ENCODE data around the gene RAPGEF1.

Gene RAPGEF1

DNA sequence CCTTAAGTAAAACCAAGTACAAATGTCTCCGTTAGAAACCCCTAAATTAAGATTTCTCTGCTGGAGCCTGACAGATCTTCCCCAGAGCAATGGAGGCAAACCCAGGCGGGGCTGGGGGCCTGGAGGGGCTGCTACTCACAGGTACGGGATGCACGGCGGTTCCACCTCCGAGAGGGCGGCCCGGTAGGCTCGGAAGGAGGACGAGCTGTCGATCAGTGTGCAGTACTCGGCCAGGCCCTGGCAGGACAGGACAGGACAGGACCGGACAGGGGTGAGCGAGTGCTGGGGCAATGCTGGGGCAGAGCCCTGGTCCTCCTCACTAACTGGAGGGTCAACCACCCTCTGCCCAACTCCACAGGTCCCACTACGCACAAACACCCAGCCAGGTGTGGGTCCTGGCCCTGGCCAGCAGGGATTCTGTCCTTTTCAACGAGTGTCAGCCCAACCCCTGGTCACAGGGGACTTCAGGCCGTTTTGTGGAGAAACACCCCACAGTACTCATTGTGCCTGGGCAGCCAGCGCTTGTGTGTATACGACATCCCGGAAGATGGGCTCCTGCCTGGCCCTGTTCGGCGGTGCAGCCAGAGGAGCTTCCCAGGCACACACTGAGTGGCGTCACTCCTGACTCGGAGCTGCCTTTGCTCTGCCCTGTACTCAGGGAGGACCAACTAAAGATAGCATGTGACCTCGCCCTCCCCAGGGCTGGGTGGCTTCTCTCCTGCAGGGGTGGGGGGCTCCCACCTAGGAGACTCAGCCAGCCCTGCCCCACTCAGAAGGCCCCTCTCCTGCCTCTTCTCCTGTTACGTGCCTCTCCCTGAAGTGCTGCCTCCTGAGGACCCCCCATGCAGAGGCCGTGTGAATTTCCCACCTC, 157.2 kb downstream of the RAPGEF1 start:
- no peak for DNase-seq

DNA sequence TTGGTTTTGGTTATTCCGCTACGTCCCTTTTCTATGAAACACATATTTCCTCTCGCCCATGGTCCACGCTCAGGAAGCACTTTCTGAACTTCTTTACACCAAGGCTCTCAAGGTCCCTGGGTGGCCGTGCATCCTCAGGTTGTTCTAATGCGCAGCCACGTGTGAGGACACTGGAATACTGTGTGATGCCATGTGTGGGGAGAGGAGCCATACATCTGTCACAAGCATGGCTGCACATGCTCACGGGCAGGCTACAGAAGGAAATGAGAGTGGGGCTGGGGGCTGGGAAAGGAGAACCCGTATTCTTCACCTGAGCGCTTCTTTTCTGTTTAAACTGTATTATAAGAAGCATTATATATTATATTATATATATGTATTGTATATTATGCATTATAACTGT, 157.8 kb downstream of the RAPGEF1 start:
- DNase-seq, result no peak

DNA sequence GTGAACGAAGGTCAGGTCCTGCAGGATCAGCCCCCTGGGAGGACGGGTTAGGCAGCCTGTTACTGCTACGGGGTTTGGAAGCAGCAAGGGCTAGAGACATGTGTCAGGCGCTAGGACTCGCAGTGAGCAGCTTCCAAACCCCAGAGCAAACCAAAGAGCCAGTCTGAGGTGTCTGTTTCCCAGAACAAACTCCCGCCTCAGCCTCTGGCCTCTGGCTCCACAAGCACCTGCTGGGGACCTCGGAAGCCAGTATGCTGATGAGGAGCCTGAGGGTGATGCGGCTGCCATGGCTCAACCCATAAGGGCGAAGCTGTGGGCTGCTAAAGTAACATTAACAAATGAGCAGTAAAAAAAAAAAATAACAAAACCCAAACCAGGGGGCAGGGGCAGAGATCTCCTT, 159.5 kb downstream of the RAPGEF1 start:
- DNase-seq, result no peak

DNA sequence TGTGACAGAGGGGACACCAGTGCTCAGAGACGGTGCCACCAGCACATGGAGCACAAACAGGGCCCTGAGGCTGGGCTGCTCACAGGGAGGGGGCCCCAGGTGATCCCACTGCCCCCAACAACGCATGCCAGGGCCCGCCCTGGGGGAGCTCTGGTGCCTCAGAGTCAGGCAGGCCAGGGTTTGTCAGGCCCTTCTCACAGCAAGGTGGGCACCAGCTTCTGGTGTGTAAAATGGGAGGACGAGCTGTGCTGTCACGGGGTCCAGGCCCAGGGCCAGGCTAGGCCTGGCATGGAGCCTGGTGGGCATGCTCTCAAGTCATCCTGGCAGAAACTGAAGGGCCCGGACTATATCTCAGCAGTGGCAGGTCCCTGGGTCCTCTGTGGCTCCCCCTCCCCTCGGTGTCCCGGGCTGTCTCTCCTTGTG, 160.1 kb downstream of the RAPGEF1 start:
- DNase-seq, result no peak

DNA sequence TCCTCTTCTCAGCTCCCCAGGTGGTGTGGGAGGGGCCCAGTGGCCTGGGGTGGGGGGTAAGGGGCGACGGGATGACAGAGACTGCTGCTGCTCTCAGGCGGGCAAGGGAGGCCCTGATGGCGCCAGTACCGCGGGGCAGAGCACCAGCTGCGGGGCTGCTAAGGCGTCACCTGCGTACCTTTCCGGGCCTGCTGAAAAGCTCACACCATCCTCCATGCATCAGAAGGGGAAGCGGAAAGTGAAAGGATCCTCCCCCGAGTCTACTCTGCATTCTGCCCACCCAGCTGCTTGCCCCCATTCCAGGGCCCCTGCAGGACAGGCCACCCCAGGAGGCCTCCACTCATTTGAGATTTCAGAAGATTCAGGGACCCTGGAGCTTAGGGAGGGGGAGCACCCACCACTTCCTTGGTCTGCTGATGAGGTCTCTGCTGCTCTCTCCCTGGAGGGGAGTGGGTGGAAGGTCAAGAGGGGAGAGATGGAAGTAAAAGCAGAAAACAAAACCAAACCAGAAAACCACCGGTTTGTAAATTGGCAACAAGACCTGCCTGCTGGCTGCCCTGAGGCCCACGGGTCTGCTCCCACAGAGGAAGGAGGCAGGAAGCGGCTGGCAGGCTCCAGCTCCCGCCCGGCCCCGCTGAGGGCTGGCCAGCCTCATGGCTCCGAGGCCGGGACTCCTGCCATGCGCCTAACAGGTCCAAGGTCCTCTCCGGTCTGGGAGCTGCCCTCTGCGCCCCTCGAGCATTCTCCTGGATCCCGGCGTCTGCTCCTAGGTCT, 161.0 kb downstream of the RAPGEF1 start:
- no peak for DNase-seq

DNA sequence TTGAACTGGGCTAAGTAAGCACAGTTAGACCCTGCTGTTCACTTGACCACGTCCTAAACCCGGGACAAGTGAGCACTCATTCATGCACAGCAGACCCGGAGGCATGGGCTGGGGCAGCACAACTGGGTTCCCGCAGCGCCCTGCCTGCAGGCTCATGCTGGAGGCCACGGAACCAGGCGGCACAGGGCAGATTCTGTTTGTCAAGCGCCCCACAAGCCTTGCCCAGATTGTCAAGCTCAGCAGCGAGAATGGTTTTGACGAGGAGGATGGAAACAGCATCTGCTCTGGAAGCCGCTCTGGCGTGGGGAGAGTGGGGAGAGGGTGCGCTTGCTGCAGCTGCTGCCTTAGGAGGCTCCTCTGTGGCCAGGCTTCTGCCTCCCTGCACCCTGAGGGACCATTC, 161.9 kb downstream of the RAPGEF1 start:
- DNase-seq, result no peak

DNA sequence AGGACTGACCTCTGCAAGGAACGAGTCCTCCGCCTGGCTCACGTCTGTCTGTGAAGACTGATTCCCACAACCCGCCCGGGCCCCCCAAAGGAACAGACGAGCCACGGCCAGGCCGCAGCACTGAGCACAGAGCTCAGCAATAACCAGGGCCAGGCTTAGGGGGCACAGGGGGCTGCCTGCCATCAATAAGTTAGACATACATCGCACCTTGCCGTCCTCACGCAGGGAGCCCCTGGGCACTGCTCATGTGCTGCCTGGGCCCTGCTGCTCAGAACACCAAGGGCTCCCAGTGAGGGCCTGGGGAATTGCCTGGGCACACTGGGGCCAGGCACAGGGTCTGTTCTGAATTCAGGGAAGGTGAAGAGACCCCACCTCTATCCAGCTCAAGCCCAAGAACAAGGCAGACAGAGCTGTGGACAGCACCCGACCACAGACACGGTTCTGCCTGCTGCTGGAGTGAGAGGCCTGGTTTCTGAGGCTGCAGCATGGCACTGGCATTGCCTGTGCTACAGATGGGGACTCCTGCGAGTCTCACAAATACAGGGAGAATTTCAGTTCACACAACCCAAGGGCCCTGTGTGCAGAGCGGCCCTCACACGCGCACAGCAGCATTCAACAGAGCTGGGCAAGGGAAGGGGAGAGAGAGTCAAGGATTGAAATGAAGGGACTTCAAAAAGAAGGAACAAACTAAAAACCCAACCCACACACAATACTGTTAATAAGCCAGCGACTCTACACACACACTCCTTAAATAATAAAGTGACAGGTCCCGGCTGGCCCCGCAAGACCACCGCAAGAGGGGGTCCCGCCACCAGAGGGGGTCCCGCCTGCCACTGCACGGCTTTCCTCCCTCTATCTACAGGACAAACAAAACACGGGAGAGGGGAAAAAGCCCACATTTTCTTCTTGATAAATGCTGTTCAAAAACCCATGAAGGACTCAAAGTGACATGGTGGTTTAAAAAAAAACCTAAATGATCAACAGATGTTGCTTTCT, 162.6 kb downstream of the RAPGEF1 start:
- no peak for DNase-seq

DNA sequence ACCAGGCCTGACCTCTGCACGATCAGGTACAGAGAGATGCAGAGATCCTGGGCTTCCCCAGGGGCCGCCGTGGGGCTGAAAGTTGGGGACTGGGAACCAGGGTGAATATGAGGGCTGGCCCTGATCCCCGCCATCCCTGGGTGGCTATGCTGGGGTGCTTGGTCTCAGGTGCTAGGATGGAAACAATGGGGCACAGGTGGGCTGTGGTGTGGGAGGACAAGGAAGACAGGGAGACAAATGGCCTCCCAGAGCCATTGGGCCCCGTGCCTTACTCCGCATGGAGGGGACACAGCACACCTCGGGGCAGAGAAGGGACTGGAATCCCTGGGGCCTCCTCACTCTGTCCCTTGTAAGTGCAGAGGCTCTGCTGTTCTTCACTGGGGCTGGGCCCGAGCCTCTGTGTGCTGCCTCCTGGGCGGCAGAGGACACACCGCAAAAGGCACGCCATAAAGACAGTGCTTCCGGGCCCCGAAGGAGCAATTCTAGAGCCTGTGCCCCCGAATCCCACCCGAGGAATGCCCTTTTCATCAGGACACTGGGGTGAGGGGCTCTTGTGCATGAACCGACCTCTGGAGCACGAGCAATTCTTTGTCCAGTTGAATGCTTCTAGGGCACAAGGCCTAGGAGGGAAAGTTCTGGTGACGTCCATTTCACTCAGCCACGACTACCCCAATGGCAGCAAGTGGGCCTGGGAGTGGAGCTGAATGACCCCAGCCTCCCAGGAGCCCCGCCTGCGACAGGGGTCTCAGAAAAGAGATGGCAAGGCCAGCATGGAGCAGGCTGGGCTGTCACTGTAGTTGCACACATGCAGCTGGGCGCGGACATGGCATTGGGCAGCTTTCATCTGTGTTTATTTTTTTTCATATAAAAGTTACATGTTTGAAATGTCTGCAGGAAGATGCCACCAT, 163.7 kb downstream of the RAPGEF1 start:
- DNase-seq, result no peak

DNA sequence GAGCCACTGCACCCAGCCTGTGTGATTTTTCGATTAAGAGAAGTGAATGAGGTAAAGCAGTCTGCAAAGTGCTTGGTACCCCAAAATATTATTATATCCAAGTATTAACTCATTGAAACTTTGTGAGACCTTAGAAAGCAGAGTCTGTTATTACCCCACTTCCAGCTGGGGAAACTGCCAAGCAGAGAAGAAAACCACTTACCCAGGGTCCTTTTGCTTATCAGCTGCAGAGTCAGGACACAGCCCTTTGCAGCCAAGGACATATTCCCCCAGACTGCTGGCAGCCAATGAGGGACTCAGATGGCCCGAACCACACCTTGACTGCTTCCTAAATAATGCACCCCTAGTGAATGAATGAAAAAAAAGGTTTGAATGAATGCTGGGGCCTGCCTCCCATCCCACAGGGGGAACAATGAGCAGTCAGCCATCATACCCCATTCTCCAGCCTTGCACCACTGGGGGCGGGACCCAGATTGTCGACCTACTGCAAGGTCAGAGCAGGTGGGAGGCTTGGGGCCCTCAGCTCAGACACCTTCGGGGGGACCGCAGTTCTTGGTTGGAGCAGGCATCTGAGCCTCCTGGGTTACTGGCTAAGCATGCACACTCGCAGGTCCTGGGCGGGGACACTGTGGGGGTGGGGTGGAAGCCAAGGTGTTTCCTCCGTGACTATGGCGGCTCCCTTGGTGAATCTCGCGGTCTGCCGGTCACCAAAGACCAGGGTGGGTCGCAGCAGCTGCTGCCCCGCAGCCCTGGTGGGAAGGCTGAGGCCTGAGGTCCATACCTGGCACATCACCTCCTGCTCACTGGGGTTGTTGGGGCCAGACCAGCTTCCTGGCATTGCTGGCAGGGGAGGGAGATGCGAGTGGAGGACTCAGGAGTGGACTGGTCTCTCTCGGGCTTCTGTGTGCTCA, 164.9 kb downstream of the RAPGEF1 start:
- DNase-seq, result no peak

DNA sequence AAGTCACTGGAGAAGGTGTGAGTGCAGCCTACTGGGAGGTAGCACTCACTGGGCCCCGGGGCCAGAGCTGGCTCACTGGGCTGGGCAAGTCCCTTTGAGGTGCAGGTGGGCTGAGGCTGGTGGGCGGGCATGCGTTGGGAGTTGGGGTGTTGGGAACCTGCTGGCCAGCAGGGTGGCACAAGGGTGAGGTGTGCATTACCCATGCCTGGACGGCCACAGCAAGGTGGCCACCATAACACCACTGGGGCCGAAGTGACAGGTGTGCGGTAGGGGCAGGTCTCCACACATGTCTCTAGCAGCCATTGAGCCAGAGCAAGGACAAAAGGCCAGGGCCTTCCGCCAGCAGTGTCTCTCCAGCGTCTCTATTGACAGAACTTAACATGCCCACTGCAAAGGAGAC, 172.0 kb downstream of the RAPGEF1 start:
- no peak for DNase-seq

DNA sequence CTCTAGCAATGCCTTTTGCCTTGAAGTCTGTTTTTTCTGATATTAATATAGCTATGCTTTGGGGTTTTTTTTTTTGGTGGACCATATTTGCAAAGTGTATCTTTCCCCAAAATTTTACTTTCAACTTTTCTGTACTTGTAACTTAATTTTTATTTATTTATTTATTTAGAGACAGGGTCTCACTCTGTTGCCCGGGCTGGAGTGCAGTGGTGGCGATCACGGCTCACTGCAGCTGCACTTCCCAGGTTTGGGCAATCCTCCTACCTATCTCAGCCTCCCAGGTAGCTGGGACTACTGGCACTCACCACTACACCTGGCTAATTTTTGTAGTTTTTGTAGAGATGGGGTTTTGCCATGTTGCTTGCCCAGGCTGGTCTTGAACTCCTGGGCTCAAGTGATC, 173.7 kb downstream of the RAPGEF1 start:
- no peak for DNase-seq

DNA sequence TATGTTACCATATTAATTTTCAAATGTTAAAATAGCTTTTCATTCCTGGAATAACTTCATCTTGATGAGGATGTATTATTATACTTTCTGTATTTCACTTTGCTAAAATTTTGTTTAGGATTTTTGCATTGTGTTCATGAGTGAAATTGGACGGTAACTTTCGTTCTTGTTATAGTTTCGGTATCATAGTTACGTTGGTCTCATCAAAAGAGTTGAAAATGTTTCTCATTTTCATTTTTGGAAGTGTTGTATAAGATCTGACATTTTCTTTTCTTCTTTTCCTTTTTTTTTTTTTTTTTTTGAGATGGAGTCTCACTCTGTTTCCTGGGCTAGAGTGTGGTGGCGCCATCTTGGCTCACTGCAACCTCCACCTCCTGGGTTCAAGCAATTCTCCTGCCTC, 174.5 kb downstream of the RAPGEF1 start:
- DNase-seq, result no peak

DNA sequence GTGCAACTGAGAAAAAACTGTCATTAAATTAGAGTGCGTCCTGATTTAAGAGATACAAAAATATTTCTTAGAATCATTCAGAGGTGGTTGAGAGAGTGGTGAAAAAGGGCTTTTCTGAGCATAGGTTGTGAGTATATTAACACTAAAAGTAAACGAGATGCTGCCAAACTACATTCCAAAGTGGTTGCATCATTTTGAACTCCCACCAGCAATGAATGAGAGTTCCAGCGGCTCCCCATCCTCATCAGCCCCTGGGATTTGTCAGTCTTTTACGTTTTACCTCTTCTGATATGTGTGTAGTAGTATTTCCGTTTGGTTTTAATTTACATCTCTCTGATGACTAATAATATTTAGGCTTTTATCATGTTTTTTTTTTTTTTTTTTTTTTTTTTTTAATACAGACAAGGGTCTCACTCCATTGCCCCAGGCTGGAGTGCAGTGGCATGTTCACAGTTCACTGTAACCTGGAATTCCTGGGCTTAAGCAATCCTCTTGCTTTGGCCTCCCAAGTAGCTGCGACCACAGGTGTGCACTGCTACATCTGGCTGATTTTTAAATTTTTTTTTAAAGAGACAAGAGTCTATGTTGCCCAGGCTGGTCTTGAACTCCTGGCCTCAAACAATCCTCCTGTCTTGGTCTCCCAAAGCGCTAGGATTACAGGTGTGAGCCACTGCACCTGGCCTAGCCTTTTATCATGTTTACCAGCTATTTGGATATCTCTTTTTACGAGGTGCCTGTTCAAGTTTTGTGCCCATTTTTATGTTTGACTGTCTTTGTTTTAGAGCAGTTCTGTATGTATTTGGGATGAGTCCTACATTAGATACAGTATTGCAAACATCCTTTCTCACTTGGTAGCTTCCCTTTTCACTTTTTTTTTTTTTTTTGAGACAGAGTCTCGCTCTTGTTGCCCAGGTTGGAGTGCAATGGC, 177.6 kb downstream of the RAPGEF1 start:
- DNase-seq, result no peak

DNA sequence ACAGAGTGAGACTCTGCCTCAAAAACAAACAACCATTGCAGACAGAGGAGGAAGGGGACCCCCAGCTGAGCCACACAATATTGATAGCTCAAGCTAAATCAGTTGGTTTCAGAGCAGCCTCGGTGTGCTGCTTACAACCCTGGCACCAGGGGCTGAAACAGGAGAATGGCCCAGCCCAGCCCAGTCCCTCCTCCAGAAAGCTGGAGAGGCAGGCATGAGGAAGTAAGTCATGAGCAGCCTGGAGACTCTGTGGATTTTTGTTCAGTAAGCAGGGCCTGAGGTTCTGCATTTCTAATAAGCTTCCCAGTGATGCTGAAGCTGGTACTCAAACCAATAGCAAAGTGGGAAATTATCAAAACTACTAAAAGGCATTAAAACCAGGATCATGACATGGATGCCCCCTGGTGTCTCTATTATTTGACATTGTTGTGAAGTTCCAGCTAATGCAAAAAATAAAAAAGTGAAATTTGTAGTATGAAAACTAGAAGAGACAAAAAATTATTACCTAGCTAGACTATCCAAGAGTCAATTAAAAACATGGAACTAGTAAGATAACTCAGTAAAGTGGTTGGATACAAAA, 180.4 kb downstream of the RAPGEF1 start:
- DNase-seq, result no peak

DNA sequence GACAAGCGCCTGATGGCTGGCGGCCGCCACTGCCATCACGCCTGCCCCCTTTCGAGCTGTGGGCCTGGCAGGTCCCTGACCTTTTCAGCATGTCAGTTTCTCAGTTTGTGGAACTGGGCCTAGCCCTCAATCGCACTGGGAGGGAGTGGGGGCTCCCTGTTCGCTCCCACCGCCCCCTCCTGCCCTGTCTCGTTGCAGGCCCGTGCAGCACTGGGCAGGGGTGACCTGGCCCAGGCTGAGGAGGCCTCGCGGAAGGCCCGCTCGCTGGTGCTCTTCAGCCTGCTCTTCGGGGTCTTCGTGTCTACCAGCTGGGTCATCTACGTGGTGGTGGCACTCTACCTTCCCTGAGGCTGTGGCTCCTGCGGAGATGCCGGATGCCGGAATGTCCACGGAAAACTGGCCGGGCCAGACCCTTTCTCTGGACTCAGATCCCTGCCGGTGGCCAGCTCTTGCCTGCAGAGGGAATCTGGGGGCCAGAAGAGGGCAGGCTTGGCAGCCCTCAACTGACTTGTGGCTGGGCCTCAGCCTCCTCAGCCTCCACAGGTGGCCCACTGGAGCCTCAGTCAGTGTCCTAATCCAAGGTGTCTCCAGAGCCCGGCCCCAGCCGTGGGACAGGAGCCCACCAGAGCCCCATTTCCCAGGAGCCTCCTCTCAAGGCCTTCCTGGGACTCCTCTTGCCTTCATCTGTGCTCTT, 181.9 kb downstream of the RAPGEF1 start:
- DNase-seq, result no peak

DNA sequence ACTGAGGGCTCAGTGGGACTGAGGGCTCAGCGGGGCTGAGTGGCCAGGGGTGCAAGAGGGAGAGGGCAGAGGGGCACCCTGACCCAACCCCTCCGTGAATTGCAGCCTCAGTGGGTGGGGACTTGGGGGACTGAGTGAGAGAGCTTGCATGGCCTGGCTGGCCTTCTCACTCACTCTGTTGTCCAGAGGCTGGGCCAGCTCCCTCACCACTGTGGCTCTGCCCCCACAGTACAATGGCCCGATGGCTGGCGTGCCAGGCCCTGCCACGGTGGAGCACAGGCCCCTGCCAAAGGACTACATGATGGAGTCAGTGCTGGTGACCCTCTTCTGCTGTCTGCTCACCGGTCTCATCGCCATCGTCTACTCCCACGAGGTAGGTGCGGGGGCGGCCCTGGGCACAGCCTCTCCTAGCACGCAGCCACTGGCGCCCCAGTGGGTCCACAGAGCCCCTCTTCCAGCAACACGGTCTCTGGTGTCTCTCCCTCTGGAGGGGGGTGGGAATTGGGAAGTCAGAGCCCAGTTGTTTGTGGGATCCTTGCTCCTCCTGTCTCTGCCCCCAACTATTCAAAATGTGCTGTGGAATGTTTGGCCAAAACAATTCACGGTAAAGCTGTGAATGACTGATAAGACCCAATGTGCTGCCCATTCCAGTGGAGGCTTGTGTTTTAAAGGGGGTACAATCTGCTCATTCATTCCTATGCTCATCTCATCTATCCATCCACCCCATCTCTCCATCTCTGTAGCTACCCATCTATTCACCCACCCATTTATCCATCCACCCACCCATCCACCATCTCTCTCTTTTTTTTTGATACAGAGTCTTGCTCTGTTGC, 183.8 kb downstream of the RAPGEF1 start:
- no peak for DNase-seq

DNA sequence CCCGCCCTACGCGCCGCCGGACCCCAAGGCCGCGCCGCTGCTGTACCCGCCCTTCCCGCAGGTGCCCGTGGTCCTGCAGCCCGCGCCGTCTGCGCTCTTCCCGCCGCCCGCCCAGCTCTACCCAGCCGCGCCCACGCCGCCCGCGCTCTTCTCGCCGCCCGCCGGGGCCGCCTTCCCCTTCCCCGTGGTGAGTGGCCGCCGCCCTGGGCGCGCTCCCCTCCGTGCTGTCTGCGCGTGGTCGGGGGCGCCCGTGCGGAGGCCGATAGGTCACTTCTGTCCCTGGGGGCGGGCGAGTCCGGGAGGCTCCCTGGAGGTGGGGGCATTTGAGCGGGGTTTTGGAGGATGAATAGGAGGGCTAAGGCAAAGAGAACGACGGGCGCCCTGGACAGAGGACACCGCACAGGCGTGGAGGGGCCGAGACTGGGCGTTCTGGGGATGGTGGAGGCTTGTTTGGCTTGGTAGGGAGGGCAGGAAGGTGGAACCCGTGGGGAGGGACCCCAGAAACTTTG, 185.0 kb downstream of the RAPGEF1 start:
- DNase-seq, result no peak
